ENCODE measurements around the gene ATP8B4.
"Not testable (repeated sequence)": the region's sequence is repeated elsewhere in the genome, so short reads cannot be mapped to it uniquely, and the experiment has no call there.

Gene ATP8B4

GRCh38 chr15:50119063-50120040, at the start of gene ATP8B4:
Gene ATP8B4, minus strand, starts transcription at chr15:50119233. Its CDS starts 12,267 bp downstream, at chr15:50106966.
- DNase-seq (ENCODE audit: low spot score), result no peak

GRCh38 chr15:50168379-50168778, 49.3 kb upstream of the ATP8B4 start:
- no peak for DNase-seq (ENCODE audit: low spot score)

- no peak for DNase-seq (ENCODE audit: low spot score)
Observed at GRCh38 chr15:50167110-50167509, 48.1 kb upstream of the ATP8B4 start.

- DNase-seq (ENCODE audit: low spot score), result no peak
Observed at GRCh38 chr15:50166216-50166615, 47.2 kb upstream of the ATP8B4 start.

GRCh38 chr15:50164458-50164857, 45.4 kb upstream of the ATP8B4 start:
- DNase-seq (ENCODE audit: low spot score), result no peak

- no peak for DNase-seq (ENCODE audit: low spot score)
Observed at GRCh38 chr15:50163719-50164410, 44.8 kb upstream of the ATP8B4 start.

GRCh38 chr15:50162969-50163718, 44.1 kb upstream of the ATP8B4 start:
- no peak for DNase-seq (ENCODE audit: low spot score)

GRCh38 chr15:50158236-50158635, 39.2 kb upstream of the ATP8B4 start:
- DNase-seq (ENCODE audit: low spot score), result not testable (repeated sequence)

- no peak for DNase-seq (ENCODE audit: low spot score)
Observed at GRCh38 chr15:50151476-50151875, 32.4 kb upstream of the ATP8B4 start.

- DNase-seq (ENCODE audit: low spot score), result no peak
Observed at GRCh38 chr15:50150851-50151250, 31.8 kb upstream of the ATP8B4 start.

GRCh38 chr15:50150349-50150748, 31.3 kb upstream of the ATP8B4 start:
- no peak for DNase-seq (ENCODE audit: low spot score)

- no peak for DNase-seq (ENCODE audit: low spot score)
Observed at GRCh38 chr15:50149090-50149489, 30.1 kb upstream of the ATP8B4 start.

GRCh38 chr15:50148362-50148963, 29.4 kb upstream of the ATP8B4 start:
- no peak for DNase-seq (ENCODE audit: low spot score)

GRCh38 chr15:50146632-50147031, 27.6 kb upstream of the ATP8B4 start:
- DNase-seq (ENCODE audit: low spot score), result no peak

GRCh38 chr15:50145451-50145872, 26.4 kb upstream of the ATP8B4 start:
- peak; percentile 22 for DNase-seq (ENCODE audit: low spot score)

- no peak for DNase-seq (ENCODE audit: low spot score)
Observed at GRCh38 chr15:50144341-50145120, 25.5 kb upstream of the ATP8B4 start.

- DNase-seq (ENCODE audit: low spot score), result no peak
Observed at GRCh38 chr15:50143255-50143860, 24.3 kb upstream of the ATP8B4 start.

- no peak for DNase-seq (ENCODE audit: low spot score)
Observed at GRCh38 chr15:50141856-50142255, 22.8 kb upstream of the ATP8B4 start.

- DNase-seq (ENCODE audit: low spot score), result no peak
Observed at GRCh38 chr15:50140983-50141382, 21.9 kb upstream of the ATP8B4 start.

GRCh38 chr15:50140098-50140497, 21.1 kb upstream of the ATP8B4 start:
- no peak for DNase-seq (ENCODE audit: low spot score)

- no peak for DNase-seq (ENCODE audit: low spot score)
Observed at GRCh38 chr15:50138391-50138790, 19.4 kb upstream of the ATP8B4 start.
